ENCODE data around the gene AFF3.

DNA sequence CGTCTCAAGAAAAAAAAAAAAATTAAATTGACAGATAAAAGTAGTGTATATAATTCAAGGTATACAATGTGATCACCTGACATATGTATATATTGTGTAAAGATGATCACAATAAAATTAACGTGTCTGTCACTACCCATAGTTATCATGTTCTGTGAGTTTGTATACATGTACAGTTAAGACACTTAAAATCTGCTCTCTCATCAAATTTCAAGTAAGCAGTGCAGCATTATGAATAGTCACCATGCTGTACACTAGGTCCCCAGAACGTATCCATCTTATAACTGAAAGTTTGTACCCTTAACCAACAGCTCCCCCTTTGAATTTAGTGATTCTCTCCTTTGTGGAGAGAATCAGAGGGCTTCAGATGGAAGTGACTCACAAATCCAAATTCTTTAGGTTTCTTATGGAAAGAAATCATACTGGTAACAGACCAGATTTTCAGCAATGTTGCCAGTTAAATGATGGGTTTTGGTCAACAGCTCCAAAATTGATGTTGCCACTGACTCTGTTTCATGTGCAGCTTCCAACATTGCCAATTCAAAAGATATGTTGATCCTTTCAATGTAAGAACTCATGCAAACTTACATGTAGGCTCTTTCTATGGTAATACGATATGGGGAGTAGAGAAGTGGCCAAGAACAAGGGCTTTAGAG is 281.5 kb downstream of the AFF3 start:
- TF ChIP-seq, protein P1, sequence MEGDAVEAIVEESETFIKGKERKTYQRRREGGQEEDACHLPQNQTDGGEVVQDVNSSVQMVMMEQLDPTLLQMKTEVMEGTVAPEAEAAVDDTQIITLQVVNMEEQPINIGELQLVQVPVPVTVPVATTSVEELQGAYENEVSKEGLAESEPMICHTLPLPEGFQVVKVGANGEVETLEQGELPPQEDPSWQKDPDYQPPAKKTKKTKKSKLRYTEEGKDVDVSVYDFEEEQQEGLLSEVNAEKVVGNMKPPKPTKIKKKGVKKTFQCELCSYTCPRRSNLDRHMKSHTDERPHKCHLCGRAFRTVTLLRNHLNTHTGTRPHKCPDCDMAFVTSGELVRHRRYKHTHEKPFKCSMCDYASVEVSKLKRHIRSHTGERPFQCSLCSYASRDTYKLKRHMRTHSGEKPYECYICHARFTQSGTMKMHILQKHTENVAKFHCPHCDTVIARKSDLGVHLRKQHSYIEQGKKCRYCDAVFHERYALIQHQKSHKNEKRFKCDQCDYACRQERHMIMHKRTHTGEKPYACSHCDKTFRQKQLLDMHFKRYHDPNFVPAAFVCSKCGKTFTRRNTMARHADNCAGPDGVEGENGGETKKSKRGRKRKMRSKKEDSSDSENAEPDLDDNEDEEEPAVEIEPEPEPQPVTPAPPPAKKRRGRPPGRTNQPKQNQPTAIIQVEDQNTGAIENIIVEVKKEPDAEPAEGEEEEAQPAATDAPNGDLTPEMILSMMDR (IDR thresholded peaks at IDR 0.05; ENCODE audit: extremely low read depth in 1 of 2, insufficient read depth in 1 of 2, low read depth in 1 of 2, low read length in 2 of 2): no peak
- TF ChIP-seq MAX (IDR thresholded peaks at IDR 0.05; ENCODE audit: insufficient read depth, insufficient read length) (no peak), POLR2A (IDR thresholded peaks at IDR 0.05; ENCODE audit: low read depth, low read length) (no peak), JUN (IDR thresholded peaks at IDR 0.05; ENCODE audit: borderline replicate concordance, insufficient read depth, insufficient read length, low read depth) (no peak), EZH2 (IDR thresholded peaks at IDR 0.05; ENCODE audit: borderline replicate concordance, low read depth, low read length, severe bottlenecking) (no peak), MYC (IDR thresholded peaks at IDR 0.05; ENCODE audit: low read depth, low read length) (no peak), POLR2AphosphoS5 (IDR thresholded peaks at IDR 0.05; ENCODE audit: insufficient read depth, low read depth, low read length) (no peak)
